GM21619 (cell line): ENCODE measurements around the gene PHC2.

Experiments used
- ATAC-seq: cut with Tn5 transposase; IDR thresholded peaks from one replicate; pipeline ENCODE4 v1.9.1; 2021; ENCODE audit not compliant: unreplicated experiment

The PHC2 gene

GRCh38 chr1:33354707-33355316, 76.1 kb downstream of the PHC2 start:
- no peak for ATAC-seq

GRCh38 chr1:33353531-33353930, 77.4 kb downstream of the PHC2 start:
- no peak for ATAC-seq

- no peak for ATAC-seq
Measured at GRCh38 chr1:33351281-33351660, 79.6 kb downstream of the PHC2 start.

- ATAC-seq = no peak
Measured at GRCh38 chr1:33350611-33351280, 80.1 kb downstream of the PHC2 start.

- peak; percentile 77 for ATAC-seq
Measured at GRCh38 chr1:33349778-33350610, 80.9 kb downstream of the PHC2 start.

- ATAC-seq = peak; percentile 28
Measured at GRCh38 chr1:33349081-33349759, 81.7 kb downstream of the PHC2 start.

- ATAC-seq = no peak
Measured at GRCh38 chr1:33348676-33349080, 82.2 kb downstream of the PHC2 start.

GRCh38 chr1:33348194-33348593, 82.7 kb downstream of the PHC2 start:
- ATAC-seq = no peak

- ATAC-seq = no peak
Measured at GRCh38 chr1:33347650-33347992, 83.3 kb downstream of the PHC2 start.

GRCh38 chr1:33346927-33347649, 83.8 kb downstream of the PHC2 start:
- ATAC-seq = no peak

- no peak for ATAC-seq
Measured at GRCh38 chr1:33346533-33346926, 84.4 kb downstream of the PHC2 start.

GRCh38 chr1:33344896-33345560, 85.9 kb downstream of the PHC2 start:
- ATAC-seq = no peak

GRCh38 chr1:33343539-33343938, 87.4 kb downstream of the PHC2 start:
- ATAC-seq = no peak

GRCh38 chr1:33342041-33342723, 88.7 kb downstream of the PHC2 start:
- ATAC-seq = no peak

GRCh38 chr1:33341190-33341589, 89.7 kb downstream of the PHC2 start:
- ATAC-seq = no peak

- no peak for ATAC-seq
Measured at GRCh38 chr1:33339413-33339812, 91.5 kb downstream of the PHC2 start.

GRCh38 chr1:33338440-33339211, 92.3 kb downstream of the PHC2 start:
- no peak for ATAC-seq

GRCh38 chr1:33338048-33338439, 92.9 kb downstream of the PHC2 start:
- ATAC-seq = no peak

GRCh38 chr1:33337441-33337840, 93.5 kb downstream of the PHC2 start:
- no peak for ATAC-seq
